K562 (cell line): ENCODE data around the gene GBP7. TPM values are rescaled to one million over a fixed set of nuclear protein-coding genes. Genes with fewer than 3 reads are reported as not detected.

ENCODE experiments used
- CTCF ChIP-seq, 3 experiments: IDR thresholded peaks in 2 of 3; conservative IDR thresholded peaks in 1 of 3; 2 replicates each; pipeline ENCODE4 v1.5.1; 2011 to 2012; ENCODE audit warnings: low read length in 3 of 3, mild to moderate bottlenecking in 3 of 3, control low read depth in 2 of 3, improper control_type of control experiment in 1 of 3, inconsistent platforms in 1 of 3, low read depth in 1 of 3, mixed read lengths in 1 of 3, moderate library complexity in 1 of 3; ENCODE audit not compliant: insufficient read depth in 2 of 3
- ELK3 ChIP-seq: fragments of 450-650 bp; formaldehyde crosslinking; IDR thresholded peaks from 2 replicates; pipeline ENCODE4 v1.4.0; 2020; ENCODE audit warnings: mild to moderate bottlenecking
- ETV6 ChIP-seq, 3 experiments: fragments of 150-350 bp in 1 of 3; sonication (generic) in 1 of 3; formaldehyde crosslinking in 1 of 3; IDR thresholded peaks; 2 replicates each; pipeline versions ENCODE4 v1.6.1 to v1.8.0; 2014 to 2022; ENCODE audit warnings: borderline replicate concordance in 2 of 3, low read depth in 2 of 3, antibody characterized with exemption in 1 of 3, low read length in 1 of 3, mild to moderate bottlenecking in 1 of 3, missing genetic modification reagents in 1 of 3
- KLF13 ChIP-seq: fragments of 450-650 bp; IDR thresholded peaks from 2 replicates; pipeline ENCODE4 v1.6.1; 2016; ENCODE audit warnings: missing genetic modification characterization, low read depth, mild to moderate bottlenecking, missing compliant biosample characterization, moderate library complexity, borderline replicate concordance
- PCBP1 ChIP-seq: fragments of 200-400 bp; formaldehyde crosslinking; IDR thresholded peaks from 2 replicates; pipeline ENCODE4 v1.6.1; 2018; ENCODE audit warnings: mild to moderate bottlenecking, low read depth, low read length; ENCODE audit not compliant: poor library complexity, severe bottlenecking
- PYGO2 ChIP-seq: fragments of 450-650 bp; IDR thresholded peaks from 2 replicates; pipeline ENCODE4 v1.6.1; 2016; ENCODE audit warnings: mild to moderate bottlenecking, missing genetic modification characterization, moderate library complexity, missing compliant biosample characterization
- RAD21 ChIP-seq, 2 experiments: fragments of 250-450 bp in 1 of 2; fragments of 450-650 bp in 1 of 2; sonication (Bioruptor Pico) in 1 of 2; formaldehyde crosslinking in 1 of 2; IDR thresholded peaks in 1 of 2; conservative IDR thresholded peaks in 1 of 2; 2 replicates each; pipeline versions ENCODE4 v1.4.0 to v1.8.0; 2020 to 2022; ENCODE audit warnings: mild to moderate bottlenecking in 2 of 2, moderate library complexity in 1 of 2
- SMC3 ChIP-seq: conservative IDR thresholded peaks from 2 replicates; pipeline ENCODE4 v1.6.1; 2011; ENCODE audit warnings: low read depth, low read length, improper control_type of control experiment; ENCODE audit not compliant: insufficient read depth
- SPI1 ChIP-seq: IDR thresholded peaks from 2 replicates; pipeline ENCODE4 v1.6.1; 2011; ENCODE audit warnings: low read depth, low read length, control low read depth, borderline replicate concordance
- TEAD4 ChIP-seq, 2 experiments: sonication (generic) in 1 of 2; formaldehyde crosslinking in 1 of 2; IDR thresholded peaks; 2 replicates each; pipeline versions ENCODE4 v1.6.1 to v1.8.0; 2012 to 2022; ENCODE audit warnings: borderline replicate concordance in 1 of 2, inconsistent platforms in 1 of 2, low read length in 1 of 2, mild to moderate bottlenecking in 1 of 2, missing genetic modification reagents in 1 of 2
- ZNF175 ChIP-seq: fragments of 200-800 bp; sonication (Bioruptor generic); IDR thresholded peaks from 2 replicates; pipeline ENCODE4 v1.6.1; 2016; ENCODE audit warnings: low read depth, mild to moderate bottlenecking, missing genetic modification characterization, missing compliant biosample characterization
- ZNF551 ChIP-seq: fragments of 250-450 bp; sonication (Bioruptor Pico); IDR thresholded peaks from 2 replicates; pipeline ENCODE4 v1.5.0; 2021; ENCODE audit warnings: mild to moderate bottlenecking, moderate library complexity
- polyA plus RNA-seq, 8 experiments: library from polyadenylated mRNA; depleted of rRNA in 4 of 8; stranded (reverse) in 5 of 8; unstranded in 3 of 8; fragments of >200 nt; fragmentation: Nextera tagmentation in 2 of 8; fragmentation: Illumina TruSeq in 1 of 8; extraction: Ambion mirVana in 2 of 8; extraction: Trizol in 1 of 8; gene quantifications; 2 replicates each; pipeline versions ENCODE4 v1.2.1 to v1.2.3, GENCODE V29; 2011 to 2014; ENCODE audit warnings: inconsistent platforms in 1 of 8, missing spikeins in 1 of 8
- total RNA-seq, 7 experiments: library from RNA; depleted of rRNA in 6 of 7; stranded (reverse); fragments of >200 nt in 6 of 7; fragmentation: Illumina TruSeq in 2 of 7; extraction: Trizol in 2 of 7; gene quantifications; 2 replicates each; pipeline versions ENCODE4 v1.2.1 to v1.2.3, GENCODE V29; 2011 to 2021; ENCODE audit warnings: low replicate concordance in 1 of 7

The GBP7 gene
- total and polyA plus RNA-seq, 9 of the 15 experiments (the other 6 are each of a cell fraction or from before 2014, with no cell fraction given): 0.03 TPM; not detected in 8

- TF ChIP-seq ELK3 (no peak), RAD21 (CRISPR knock-in tag; conservative IDR thresholded peaks at IDR 0.05 in 1 of 2, IDR thresholded peaks at IDR 0.05 in 1 of 2) (peak; percentile 83 to 91), TEAD4 (IDR thresholded peaks at IDR 0.05; ENCODE audit: low read length) (no peak), TEAD4 (CRISPR knock-in tag; IDR thresholded peaks at IDR 0.05; ENCODE audit: borderline replicate concordance) (no peak), ZNF175 (CRISPR knock-in tag) (no peak), ZNF551 (CRISPR knock-in tag) (no peak), PYGO2 (tag) (no peak), KLF13 (tag) (no peak), PCBP1 (no peak), SMC3 (peak; percentile 62), CTCF (IDR thresholded peaks at IDR 0.05 in 2 of 3, conservative IDR thresholded peaks at IDR 0.05 in 1 of 3; ENCODE audit: insufficient read depth in 2 of 3, low read depth in 1 of 3, low read length in 3 of 3) (peak; percentile 65 to 85 (median 73)), ETV6 (IDR thresholded peaks at IDR 0.05; ENCODE audit: borderline replicate concordance in 1 of 2, low read depth in 2 of 2, low read length in 1 of 2) (no peak), ETV6 (CRISPR knock-in tag; IDR thresholded peaks at IDR 0.05; ENCODE audit: borderline replicate concordance) (no peak), SPI1 (no peak)
These were observed 90.0 kb downstream of the GBP7 start (continued) for GRCh38 chr1:89085781-89086180.

Other genes with a start within 250 kb of the GBP7 start
Only the 7 nearest of the 8 such genes appear.
- gene KYAT3, start 183.4 kb downstream of the GBP7 start, total RNA-seq (2014; rRNA removed): 19.2 and 19.8 TPM in 2 replicates
- gene KYAT3, start 183.4 kb downstream of the GBP7 start, total RNA-seq (2014; rRNA removed; fragmentation: Illumina TruSeq; extraction: Trizol): 44.6 and 48.5 TPM in 2 replicates
- 31.7 and 33.7 TPM in 2 replicates for gene KYAT3, start 183.4 kb downstream of the GBP7 start, total RNA-seq (2015; rRNA removed; fragmentation: Illumina TruSeq; extraction: Trizol)
- gene KYAT3, start 183.4 kb downstream of the GBP7 start, total RNA-seq (2021): 30.5 and 32.8 TPM in 2 replicates
- gene KYAT3, start 183.4 kb downstream of the GBP7 start, polyA plus RNA-seq (2011; rRNA removed): 34.3 and 60.3 TPM in 2 replicates
- gene KYAT3, start 183.4 kb downstream of the GBP7 start, polyA plus RNA-seq (2014; fragmentation: Illumina TruSeq; extraction: Trizol): 38.4 and 47.6 TPM in 2 replicates
- 10 to 100 TPM; 51.8 to 54.8 TPM for gene KYAT3, start 183.4 kb downstream of the GBP7 start, polyA plus RNA-seq (2014; fragmentation: Nextera tagmentation; extraction: Ambion mirVana)
- 36.3 and 37.4 TPM in 2 replicates for gene KYAT3, start 183.4 kb downstream of the GBP7 start, polyA plus RNA-seq (2014; rRNA removed)
- 11.4 and 12.9 TPM in 2 replicates for gene RBMXL1, start 183.4 kb downstream of the GBP7 start, total RNA-seq (2014; rRNA removed)
- 21.2 and 24.9 TPM in 2 replicates for gene RBMXL1, start 183.4 kb downstream of the GBP7 start, total RNA-seq (2014; rRNA removed; fragmentation: Illumina TruSeq; extraction: Trizol)
- gene RBMXL1, start 183.4 kb downstream of the GBP7 start, total RNA-seq (2015; rRNA removed; fragmentation: Illumina TruSeq; extraction: Trizol): 19.2 and 19.4 TPM in 2 replicates
- 19.0 and 21.8 TPM in 2 replicates for gene RBMXL1, start 183.4 kb downstream of the GBP7 start, total RNA-seq (2021)
- gene RBMXL1, start 183.4 kb downstream of the GBP7 start, polyA plus RNA-seq (2011; rRNA removed): 8.4 and 12.7 TPM in 2 replicates
- gene RBMXL1, start 183.4 kb downstream of the GBP7 start, polyA plus RNA-seq (2014; fragmentation: Illumina TruSeq; extraction: Trizol): 16.4 and 21.7 TPM in 2 replicates
- 10 to 100 TPM; 12.3 to 13.0 TPM for gene RBMXL1, start 183.4 kb downstream of the GBP7 start, polyA plus RNA-seq (2014; fragmentation: Nextera tagmentation; extraction: Ambion mirVana)
- gene RBMXL1, start 183.4 kb downstream of the GBP7 start, polyA plus RNA-seq (2014; rRNA removed): 9.5 and 10.2 TPM in 2 replicates
- gene GBP3, start 153.1 kb downstream of the GBP7 start, total RNA-seq (2014; rRNA removed): not detected in 2 replicates
- gene GBP3, start 153.1 kb downstream of the GBP7 start, total RNA-seq (2014; rRNA removed; fragmentation: Illumina TruSeq; extraction: Trizol): 0.11 TPM in 1 of 2 replicates, not detected in the other
- 0.14 TPM in 1 of 2 replicates, not detected in the other for gene GBP3, start 153.1 kb downstream of the GBP7 start, total RNA-seq (2015; rRNA removed; fragmentation: Illumina TruSeq; extraction: Trizol)
- 0.22 TPM in 1 of 2 replicates, not detected in the other for gene GBP3, start 153.1 kb downstream of the GBP7 start, total RNA-seq (2021)
- gene GBP3, start 153.1 kb downstream of the GBP7 start, polyA plus RNA-seq (2011; rRNA removed): 0.05 and 0.11 TPM in 2 replicates
- 0.07 TPM in 1 of 2 replicates, not detected in the other for gene GBP3, start 153.1 kb downstream of the GBP7 start, polyA plus RNA-seq (2014; fragmentation: Illumina TruSeq; extraction: Trizol)
- gene GBP3, start 153.1 kb downstream of the GBP7 start, polyA plus RNA-seq (2014; fragmentation: Nextera tagmentation; extraction: Ambion mirVana): under 1 TPM in 1 of 2 experiments, not detected in 1; 0.07 TPM
- gene GBP3, start 153.1 kb downstream of the GBP7 start, polyA plus RNA-seq (2014; rRNA removed): not detected in 2 replicates
- not detected in 2 replicates for gene GBP1, start 110.8 kb downstream of the GBP7 start, total RNA-seq (2014; rRNA removed)
- gene GBP1, start 110.8 kb downstream of the GBP7 start, total RNA-seq (2014; rRNA removed; fragmentation: Illumina TruSeq; extraction: Trizol): not detected in 2 replicates
- not detected in 2 replicates for gene GBP1, start 110.8 kb downstream of the GBP7 start, total RNA-seq (2015; rRNA removed; fragmentation: Illumina TruSeq; extraction: Trizol)
- 0.20 TPM in 1 of 2 replicates, not detected in the other for gene GBP1, start 110.8 kb downstream of the GBP7 start, total RNA-seq (2021)
- gene GBP1, start 110.8 kb downstream of the GBP7 start, polyA plus RNA-seq (2011; rRNA removed): not detected in 2 replicates
- not detected in 2 replicates for gene GBP1, start 110.8 kb downstream of the GBP7 start, polyA plus RNA-seq (2014; fragmentation: Illumina TruSeq; extraction: Trizol)
- gene GBP1, start 110.8 kb downstream of the GBP7 start, polyA plus RNA-seq (2014; fragmentation: Nextera tagmentation; extraction: Ambion mirVana): not detected
- not detected in 2 replicates for gene GBP1, start 110.8 kb downstream of the GBP7 start, polyA plus RNA-seq (2014; rRNA removed)
- gene GBP2, start 49.9 kb downstream of the GBP7 start, total RNA-seq (2014; rRNA removed): 0.45 and 0.73 TPM in 2 replicates
- gene GBP2, start 49.9 kb downstream of the GBP7 start, total RNA-seq (2014; rRNA removed; fragmentation: Illumina TruSeq; extraction: Trizol): 0.69 and 1.1 TPM in 2 replicates
- gene GBP2, start 49.9 kb downstream of the GBP7 start, total RNA-seq (2015; rRNA removed; fragmentation: Illumina TruSeq; extraction: Trizol): 2.0 and 2.2 TPM in 2 replicates
- 0.71 and 1.1 TPM in 2 replicates for gene GBP2, start 49.9 kb downstream of the GBP7 start, total RNA-seq (2021)
- gene GBP2, start 49.9 kb downstream of the GBP7 start, polyA plus RNA-seq (2011; rRNA removed): 0.45 and 2.2 TPM in 2 replicates
- gene GBP2, start 49.9 kb downstream of the GBP7 start, polyA plus RNA-seq (2014; fragmentation: Illumina TruSeq; extraction: Trizol): 0.98 and 1.0 TPM in 2 replicates
- gene GBP2, start 49.9 kb downstream of the GBP7 start, polyA plus RNA-seq (2014; fragmentation: Nextera tagmentation; extraction: Ambion mirVana): under 1 TPM; 0.63 to 0.84 TPM
- gene GBP2, start 49.9 kb downstream of the GBP7 start, polyA plus RNA-seq (2014; rRNA removed): 0.58 and 1.7 TPM in 2 replicates
- 0.05 and 0.08 TPM in 2 replicates for gene GBP4, start 22.9 kb upstream of the GBP7 start, total RNA-seq (2014; rRNA removed)
- 0.07 and 0.19 TPM in 2 replicates for gene GBP4, start 22.9 kb upstream of the GBP7 start, total RNA-seq (2014; rRNA removed; fragmentation: Illumina TruSeq; extraction: Trizol)
- gene GBP4, start 22.9 kb upstream of the GBP7 start, total RNA-seq (2015; rRNA removed; fragmentation: Illumina TruSeq; extraction: Trizol): 0.04 and 0.22 TPM in 2 replicates
- gene GBP4, start 22.9 kb upstream of the GBP7 start, total RNA-seq (2021): 0.11 and 0.24 TPM in 2 replicates
- 0.40 and 1.5 TPM in 2 replicates for gene GBP4, start 22.9 kb upstream of the GBP7 start, polyA plus RNA-seq (2011; rRNA removed)
- 0.04 and 0.11 TPM in 2 replicates for gene GBP4, start 22.9 kb upstream of the GBP7 start, polyA plus RNA-seq (2014; fragmentation: Illumina TruSeq; extraction: Trizol)
- gene GBP4, start 22.9 kb upstream of the GBP7 start, polyA plus RNA-seq (2014; fragmentation: Nextera tagmentation; extraction: Ambion mirVana): under 1 TPM; 0.04 to 0.11 TPM
- 0.07 and 0.17 TPM in 2 replicates for gene GBP4, start 22.9 kb upstream of the GBP7 start, polyA plus RNA-seq (2014; rRNA removed)
- 0.23 and 0.61 TPM in 2 replicates for gene GBP5, start 96.9 kb upstream of the GBP7 start, total RNA-seq (2014; rRNA removed)
- gene GBP5, start 96.9 kb upstream of the GBP7 start, total RNA-seq (2014; rRNA removed; fragmentation: Illumina TruSeq; extraction: Trizol): 0.69 and 0.86 TPM in 2 replicates
- 0.36 and 0.57 TPM in 2 replicates for gene GBP5, start 96.9 kb upstream of the GBP7 start, total RNA-seq (2015; rRNA removed; fragmentation: Illumina TruSeq; extraction: Trizol)
- 0.29 and 0.40 TPM in 2 replicates for gene GBP5, start 96.9 kb upstream of the GBP7 start, total RNA-seq (2021)
- 0.91 and 2.9 TPM in 2 replicates for gene GBP5, start 96.9 kb upstream of the GBP7 start, polyA plus RNA-seq (2011; rRNA removed)
- gene GBP5, start 96.9 kb upstream of the GBP7 start, polyA plus RNA-seq (2014; fragmentation: Illumina TruSeq; extraction: Trizol): 0.58 and 0.66 TPM in 2 replicates
- under 1 TPM; 0.35 to 0.57 TPM for gene GBP5, start 96.9 kb upstream of the GBP7 start, polyA plus RNA-seq (2014; fragmentation: Nextera tagmentation; extraction: Ambion mirVana)
- gene GBP5, start 96.9 kb upstream of the GBP7 start, polyA plus RNA-seq (2014; rRNA removed): 0.49 and 0.65 TPM in 2 replicates